ENCODE data around the gene CACNA2D2.

- TF ChIP-seq CTCF (IDR thresholded peaks at IDR 0.05; ENCODE audit: borderline replicate concordance, extremely low read depth, low read length, poor library complexity, severe bottlenecking), result no peak
- no peak for TF ChIP-seq EZH2 (IDR thresholded peaks at IDR 0.05; ENCODE audit: borderline replicate concordance, low read depth, low read length, severe bottlenecking)
Measured at GRCh38 chr3:50354186-50354764, 149.2 kb downstream of the CACNA2D2 start.

Data from DND-41 (cell line).